MM.1S (cell line): ENCODE data around the gene ENO1.

Experiments
- DNase-seq: peaks from one replicate; pipeline ENCODE4 v3.0.0-alpha.2; 2015
- H2AFZ ChIP-seq: fragments of 300-600 bp; sonication (generic); 2 replicates; pipeline ENCODE4 v1.6.0; 2016; ENCODE audit warnings: antibody characterized with exemption, low read length
- H3F3A ChIP-seq: fragments of 300-600 bp; sonication (generic); 2 replicates; pipeline ENCODE4 v1.6.1; 2016; ENCODE audit warnings: mild to moderate bottlenecking, antibody characterized with exemption, low read length, moderate library complexity, mixed read lengths; ENCODE audit not compliant: insufficient read depth
- H3K27ac ChIP-seq: fragments of 300-600 bp; sonication (generic); 2 replicates; pipeline ENCODE4 v1.5.1; 2016; ENCODE audit warnings: mild to moderate bottlenecking, low read length
- H3K27me3 ChIP-seq: fragments of 300-600 bp; sonication (generic); replicated peaks from 2 replicates; pipeline ENCODE4 v1.6.0; 2016; ENCODE audit warnings: low read length; ENCODE audit not compliant: insufficient read depth
- H3K36me3 ChIP-seq: fragments of 300-600 bp; sonication (generic); replicated peaks from 2 replicates; pipeline ENCODE4 v1.6.1; 2016; ENCODE audit warnings: mild to moderate bottlenecking, low read length, mixed read lengths; ENCODE audit not compliant: insufficient read depth
- H3K4me1 ChIP-seq: fragments of 300-600 bp; sonication (generic); 2 replicates; pipeline ENCODE4 v1.6.1; 2016; ENCODE audit warnings: low read length, mixed read lengths
- H3K4me2 ChIP-seq: fragments of 300-600 bp; sonication (generic); 2 replicates; pipeline ENCODE4 v1.6.0; 2016; ENCODE audit warnings: low read depth, low read length
- H3K4me3 ChIP-seq: fragments of 300-600 bp; sonication (generic); 2 replicates; pipeline ENCODE4 v1.5.1; 2016; ENCODE audit warnings: low read length, mixed read lengths
- H3K79me2 ChIP-seq: fragments of 300-600 bp; sonication (generic); 2 replicates; pipeline ENCODE4 v1.6.1; 2016; ENCODE audit warnings: mixed run types, low read length, mixed read lengths
- H3K9ac ChIP-seq: fragments of 300-600 bp; sonication (generic); 2 replicates; pipeline ENCODE4 v1.6.1; 2016; ENCODE audit warnings: low read length, mixed read lengths
- H3K9me2 ChIP-seq: fragments of 300-600 bp; sonication (generic); replicated peaks from 2 replicates; pipeline ENCODE4 v1.6.1; 2016; ENCODE audit warnings: mild to moderate bottlenecking, low read length, mixed read lengths; ENCODE audit not compliant: insufficient read depth
- H3K9me3 ChIP-seq: fragments of 300-600 bp; sonication (generic); replicated peaks from 2 replicates; pipeline ENCODE4 v1.6.1; 2016; ENCODE audit warnings: mild to moderate bottlenecking, low read length, mixed read lengths; ENCODE audit not compliant: insufficient read depth
- H4K20me1 ChIP-seq: fragments of 300-600 bp; sonication (generic); 2 replicates; pipeline ENCODE4 v1.6.1; 2016; ENCODE audit warnings: mild to moderate bottlenecking, low read length, moderate library complexity, mixed read lengths; ENCODE audit not compliant: insufficient read depth
- EZH2 ChIP-seq: fragments of 300-600 bp; sonication (generic); optimal IDR thresholded peaks from 2 replicates; pipeline ENCODE3; 2017; ENCODE audit warnings: low read depth, mild to moderate bottlenecking, antibody characterized with exemption, low read length, mixed read lengths
- EZH2phosphoT487 ChIP-seq: fragments of 300-600 bp; sonication (generic); IDR thresholded peaks from 2 replicates; pipeline ENCODE4 v1.6.1; 2018; ENCODE audit warnings: antibody characterized with exemption, low read length
- TF ChIP-seq, protein P1 (sequence below): fragments of 300-600 bp; sonication (generic); IDR thresholded peaks from 2 replicates; pipeline ENCODE4 v1.5.1; 2016; ENCODE audit warnings: antibody characterized with exemption, low read length, mixed read lengths

Gene ENO1

DNA sequence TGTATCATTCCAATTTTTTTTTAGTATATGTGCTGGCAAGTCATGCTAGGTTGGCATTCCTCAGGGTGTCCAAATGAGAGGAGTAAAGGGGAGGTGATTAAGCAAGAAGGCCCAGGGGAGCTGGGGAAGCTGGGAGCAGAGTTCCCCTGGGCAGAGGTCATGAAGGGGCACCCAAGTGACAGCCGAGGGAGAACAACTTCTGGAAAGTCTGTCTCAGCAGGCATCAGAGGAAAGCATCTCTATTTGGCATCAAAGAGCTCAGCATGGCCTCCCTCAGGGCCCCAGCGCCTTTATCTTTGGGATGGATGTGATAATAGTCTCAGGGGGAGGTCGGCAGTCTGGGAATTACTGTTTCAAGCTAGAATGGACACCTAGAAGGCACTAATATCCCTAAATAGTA lies 5.0 kb upstream of the ENO1 start:
- Histone ChIP-seq H3K4me1 (peaks cover 5% of the 10 kb centered on the region; the same call in 1 of the 2 replicates), H3K36me3 (no peaks in the 10 kb centered on the region), H3F3A (no peaks in the 10 kb centered on the region; the same call in 1 of the 2 replicates), H3K4me3 (no peak overlapping the region), H3K4me2 (no peak overlapping the region), H3K9me3 (no peaks in the 10 kb centered on the region), H3K9ac (no peak overlapping the region), H4K20me1 (no peaks in the 10 kb centered on the region), H2AFZ (no peak overlapping the region), H3K9me2 (no peaks in the 10 kb centered on the region), H3K27me3 (no peaks in the 10 kb centered on the region), H3K79me2 (peaks cover under 1% of the 10 kb centered on the region; the same call in 1 of the 2 replicates), H3K27ac (no peak overlapping the region)
- DNase-seq, result no peak
- no peak for TF ChIP-seq EZH2
- TF ChIP-seq, protein P1, sequence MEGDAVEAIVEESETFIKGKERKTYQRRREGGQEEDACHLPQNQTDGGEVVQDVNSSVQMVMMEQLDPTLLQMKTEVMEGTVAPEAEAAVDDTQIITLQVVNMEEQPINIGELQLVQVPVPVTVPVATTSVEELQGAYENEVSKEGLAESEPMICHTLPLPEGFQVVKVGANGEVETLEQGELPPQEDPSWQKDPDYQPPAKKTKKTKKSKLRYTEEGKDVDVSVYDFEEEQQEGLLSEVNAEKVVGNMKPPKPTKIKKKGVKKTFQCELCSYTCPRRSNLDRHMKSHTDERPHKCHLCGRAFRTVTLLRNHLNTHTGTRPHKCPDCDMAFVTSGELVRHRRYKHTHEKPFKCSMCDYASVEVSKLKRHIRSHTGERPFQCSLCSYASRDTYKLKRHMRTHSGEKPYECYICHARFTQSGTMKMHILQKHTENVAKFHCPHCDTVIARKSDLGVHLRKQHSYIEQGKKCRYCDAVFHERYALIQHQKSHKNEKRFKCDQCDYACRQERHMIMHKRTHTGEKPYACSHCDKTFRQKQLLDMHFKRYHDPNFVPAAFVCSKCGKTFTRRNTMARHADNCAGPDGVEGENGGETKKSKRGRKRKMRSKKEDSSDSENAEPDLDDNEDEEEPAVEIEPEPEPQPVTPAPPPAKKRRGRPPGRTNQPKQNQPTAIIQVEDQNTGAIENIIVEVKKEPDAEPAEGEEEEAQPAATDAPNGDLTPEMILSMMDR, result no peak

DNA sequence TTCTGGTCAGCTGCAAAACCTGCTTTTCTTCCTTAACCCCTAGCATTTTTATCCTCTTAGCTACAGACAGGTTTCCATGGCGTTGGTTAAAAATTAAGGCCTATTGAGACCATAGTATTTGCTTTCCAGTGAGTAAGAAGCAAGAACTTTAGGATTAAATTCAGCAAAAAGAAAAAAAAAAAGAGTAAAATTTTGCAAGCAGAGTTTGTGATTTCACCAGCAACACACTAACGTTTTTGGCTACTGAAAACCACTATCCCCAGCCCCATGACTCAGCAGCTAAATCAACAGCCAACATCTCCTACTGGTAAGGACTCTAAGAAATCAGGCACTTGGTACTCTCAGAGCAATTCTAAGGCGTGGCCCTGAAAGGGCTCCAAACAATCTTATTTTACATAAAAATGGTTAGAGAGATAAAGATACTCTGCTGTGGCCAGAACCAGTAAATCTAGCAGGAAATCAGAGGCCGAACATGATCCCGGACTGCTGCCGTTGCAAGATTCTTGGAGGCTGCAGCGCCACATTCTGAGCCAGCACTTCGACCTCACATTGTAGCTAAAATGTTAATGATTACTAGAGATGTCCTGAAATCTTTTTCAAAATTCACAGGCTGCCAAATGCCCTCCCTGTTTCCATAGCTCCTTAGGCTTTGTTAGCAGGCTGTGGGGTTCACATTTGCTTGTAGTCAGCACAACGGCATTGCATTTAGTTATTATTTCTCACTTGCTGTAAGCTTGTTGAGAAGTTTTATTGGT lies 1.6 kb upstream of the ENO1 start:
- Histone ChIP-seq H3K4me1 (peaks cover 15% of the 10 kb centered on the region), H3K4me3 (no peak overlapping the region), H3K4me2 (no peak overlapping the region), H3K27me3 (no peaks in the 10 kb centered on the region), H4K20me1 (peaks cover 12% of the 10 kb centered on the region), H3K27ac (no peak overlapping the region), H3K9ac (no peak overlapping the region), H2AFZ (no peak overlapping the region), H3K79me2 (peaks cover 34% of the 10 kb centered on the region), H3K9me3 (no peaks in the 10 kb centered on the region), H3K36me3 (peaks cover 5% of the 10 kb centered on the region), H3F3A (peaks cover 13% of the 10 kb centered on the region; the same call in 1 of the 2 replicates), H3K9me2 (no peaks in the 10 kb centered on the region)
- TF ChIP-seq EZH2phosphoT487, result no peak
- TF ChIP-seq, protein P1, result no peak
- DNase-seq, result no peak

DNA sequence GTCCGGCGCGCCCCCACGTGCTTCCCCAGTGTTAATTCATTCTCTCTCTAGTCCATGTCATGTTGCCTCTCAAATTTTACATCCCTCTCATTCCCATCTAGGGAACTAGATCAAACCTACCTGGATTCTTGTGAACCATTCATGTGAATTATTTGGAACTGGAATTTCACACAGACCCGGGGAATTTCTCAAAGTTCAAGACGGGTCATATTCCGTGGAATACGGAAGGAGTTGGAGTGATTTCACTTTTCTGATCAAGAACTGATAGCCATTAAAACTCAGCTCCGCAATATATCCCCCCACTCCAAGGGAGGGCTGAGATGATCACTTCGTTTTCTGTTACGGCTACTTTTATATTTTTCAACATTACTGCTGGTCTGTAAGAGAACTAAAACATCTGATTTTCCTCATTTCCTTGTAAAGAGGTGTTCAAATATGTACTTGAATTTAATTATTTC lies 1.0 kb upstream of the ENO1 start:
- H3F3A ChIP-seq, result peaks cover 13% of the 10 kb centered on the region; the same call in 1 of the 2 replicates
- H3K79me2 ChIP-seq, result peaks cover 40% of the 10 kb centered on the region
- H3K36me3 ChIP-seq, result peaks cover 5% of the 10 kb centered on the region
- H2AFZ ChIP-seq, result no peak overlapping the region
- H3K9ac ChIP-seq, result peak overlapping the region; percentile 15; the same call in 1 of the 2 replicates
- peak overlapping the region; percentile 91; the same call in 1 of the 2 replicates for H3K27ac ChIP-seq
- peak overlapping the region; percentile 85 for H3K4me3 ChIP-seq
- H3K9me2 ChIP-seq, result no peaks in the 10 kb centered on the region
- peaks cover 21% of the 10 kb centered on the region for H3K4me1 ChIP-seq
- peak overlapping the region; percentile 53 for H3K4me2 ChIP-seq
- H4K20me1 ChIP-seq, result peaks cover 17% of the 10 kb centered on the region
- no peaks in the 10 kb centered on the region for H3K27me3 ChIP-seq
- TF ChIP-seq, protein P1, result peak; percentile 47
- TF ChIP-seq EZH2, result no peak
- DNase-seq, result no peak
- no peaks in the 10 kb centered on the region for H3K9me3 ChIP-seq
